ENCODE results near the gene ERP27. TPM values are rescaled to one million over a fixed set of nuclear protein-coding genes. Genes with fewer than 3 reads are reported as not detected.
A peak's percentile ranks its signal among the peaks of the same experiment; 100 is the strongest.

ERP27 gene
- total RNA-seq, 1 donor from 2014 or later, result 12.4 TPM

- H3K9me3 Mint-ChIP-seq, result peaks cover 5% of the 10 kb centered on the region
- H3K27ac Mint-ChIP-seq, result no peak overlapping the region
- no peak for DNase-seq (ENCODE audit: extremely low spot score, unreplicated experiment)
- peaks cover 7% of the 10 kb centered on the region for H3K27me3 Mint-ChIP-seq
- peaks cover 7% of the 10 kb centered on the region for H3K4me1 Mint-ChIP-seq (ENCODE audit: unreplicated experiment)
- no peak for TF ChIP-seq CTCF (conservative IDR thresholded peaks at IDR 0.05)
- H3K4me3 Mint-ChIP-seq, result no peak overlapping the region
- H3K36me3 Mint-ChIP-seq, result peaks cover 4% of the 10 kb centered on the region
Observed at GRCh38 chr12:14956905-14957304, 18.6 kb upstream of the ERP27 start.

DNA sequence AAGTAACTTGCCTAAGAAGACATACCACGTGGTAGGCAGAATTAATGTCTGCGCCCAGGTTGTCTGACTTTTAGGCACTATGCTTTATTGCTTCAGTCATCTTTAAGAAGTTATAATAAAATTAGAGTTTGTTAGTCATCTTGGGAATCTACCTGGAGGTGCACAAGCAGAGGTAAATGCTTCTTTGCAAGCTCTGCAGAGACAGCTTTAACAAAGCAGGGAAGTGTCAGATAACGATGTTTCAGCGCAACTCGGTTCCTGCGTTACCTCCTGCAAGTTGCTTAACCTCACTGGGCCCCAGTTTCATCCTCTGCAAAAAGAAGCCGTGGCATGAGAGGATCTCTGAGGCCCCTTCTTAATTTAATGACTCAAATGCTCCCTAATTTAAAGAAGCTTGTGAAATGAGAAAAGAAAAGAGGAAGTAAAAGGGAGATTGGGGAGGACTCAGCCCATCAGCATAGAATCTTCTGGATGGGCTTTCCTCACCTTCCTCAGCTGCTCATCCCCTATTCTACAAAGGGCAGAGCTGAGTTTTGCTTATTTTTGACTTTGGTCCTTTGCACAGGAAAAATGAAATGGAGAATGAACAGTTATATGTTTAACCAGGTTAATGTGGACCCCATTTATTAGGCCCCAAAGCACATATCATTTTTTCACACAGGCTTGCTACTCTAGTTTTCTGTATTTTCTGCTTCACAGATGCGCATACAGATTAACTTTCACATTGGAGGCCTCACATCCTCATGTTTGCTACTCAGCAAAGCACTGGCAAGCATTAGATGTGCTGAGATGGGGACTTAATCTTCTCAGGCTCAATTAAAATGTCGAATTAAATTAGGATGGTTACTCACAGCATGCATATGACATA is 17.9 kb upstream of the ERP27 start:
- Mint-ChIP-seq H3K36me3 (peaks cover 8% of the 10 kb centered on the region), H3K4me3 (no peak overlapping the region), H3K4me1 (ENCODE audit: unreplicated experiment) (peaks cover 7% of the 10 kb centered on the region), H3K27me3 (peaks cover 4% of the 10 kb centered on the region), H3K27ac (no peak overlapping the region), H3K9me3 (peaks cover 5% of the 10 kb centered on the region)
- no peak for TF ChIP-seq CTCF (conservative IDR thresholded peaks at IDR 0.05)
- no peak for DNase-seq (ENCODE audit: extremely low spot score, unreplicated experiment)

GRCh38 chr12:14954269-14954668 is 15.9 kb upstream of the ERP27 start:
- Mint-ChIP-seq H3K27ac (no peak overlapping the region), H3K4me3 (no peak overlapping the region), H3K9me3 (peaks cover 5% of the 10 kb centered on the region), H3K36me3 (peaks cover 8% of the 10 kb centered on the region), H3K27me3 (peaks cover 3% of the 10 kb centered on the region), H3K4me1 (ENCODE audit: unreplicated experiment) (peaks cover 4% of the 10 kb centered on the region)
- TF ChIP-seq CTCF (conservative IDR thresholded peaks at IDR 0.05), result no peak
- DNase-seq (ENCODE audit: extremely low spot score, unreplicated experiment), result no peak

- peaks cover 5% of the 10 kb centered on the region for H3K9me3 Mint-ChIP-seq
- no peak for DNase-seq (ENCODE audit: extremely low spot score, unreplicated experiment)
- peaks cover 12% of the 10 kb centered on the region for H3K36me3 Mint-ChIP-seq
- H3K27ac Mint-ChIP-seq, result no peak overlapping the region
- H3K27me3 Mint-ChIP-seq, result peaks cover 3% of the 10 kb centered on the region
- H3K4me3 Mint-ChIP-seq, result no peak overlapping the region
- H3K4me1 Mint-ChIP-seq (ENCODE audit: unreplicated experiment), result peaks cover 10% of the 10 kb centered on the region
- no peak for TF ChIP-seq CTCF (conservative IDR thresholded peaks at IDR 0.05)
Observed at GRCh38 chr12:14953752-14954151, 15.4 kb upstream of the ERP27 start.

- H3K27me3 Mint-ChIP-seq, result peaks cover 3% of the 10 kb centered on the region
- peak overlapping the region; percentile 14 for H3K27ac Mint-ChIP-seq
- peaks cover 6% of the 10 kb centered on the region for H3K9me3 Mint-ChIP-seq
- peaks cover 15% of the 10 kb centered on the region for H3K4me1 Mint-ChIP-seq (ENCODE audit: unreplicated experiment)
- peak overlapping the region; percentile 6 for H3K4me3 Mint-ChIP-seq
- peaks cover 14% of the 10 kb centered on the region for H3K36me3 Mint-ChIP-seq
- TF ChIP-seq CTCF (conservative IDR thresholded peaks at IDR 0.05), result no peak
- DNase-seq (ENCODE audit: extremely low spot score, unreplicated experiment), result no peak
Observed at GRCh38 chr12:14952299-14952921, 14.1 kb upstream of the ERP27 start.

Data from type B pancreatic cell (in vitro differentiated cells).